Measurements from ENCODE around the gene HAGHL.

HAGHL gene

DNA sequence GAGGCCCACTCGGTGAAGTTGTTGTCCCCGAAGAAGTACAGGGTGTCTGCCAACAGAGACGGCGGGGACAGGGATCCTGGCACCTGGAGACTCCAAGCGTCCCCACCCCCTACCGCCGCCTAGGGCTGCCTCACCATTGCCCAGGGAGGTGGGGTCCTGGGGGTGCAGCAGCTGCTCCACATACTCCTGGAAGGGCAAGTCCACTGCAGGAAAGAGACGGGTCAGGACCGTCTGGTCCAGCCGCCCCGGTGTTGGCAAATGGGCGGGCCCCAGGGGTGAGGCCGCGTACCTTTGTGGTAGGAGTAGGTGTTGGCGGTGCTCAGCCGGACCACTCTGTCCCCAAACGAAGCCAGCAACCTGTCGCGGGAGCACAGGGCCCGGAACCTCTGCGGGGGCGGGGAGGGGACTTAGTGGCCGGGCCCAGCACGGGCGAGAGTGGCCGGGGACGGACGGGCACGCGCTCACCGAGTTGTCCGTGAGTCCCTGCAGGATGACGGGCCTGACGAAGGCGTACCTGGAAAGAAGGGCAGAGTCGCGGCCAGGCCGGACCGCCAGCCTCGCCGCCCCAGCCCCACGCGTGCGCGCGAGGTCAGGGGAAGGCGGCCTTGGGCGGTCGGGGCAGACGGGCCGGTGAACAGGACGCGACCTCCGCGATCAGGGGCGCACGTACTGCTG lies 43.4 kb upstream of the HAGHL start:
- Histone ChIP-seq H3K79me2 (ENCODE audit: insufficient read depth, low read length) (peaks cover 16% of the 10 kb centered on the region; the same call in 1 of the 2 replicates), H3K9me3 (ENCODE audit: insufficient read depth, low read depth, low read length) (no peaks in the 10 kb centered on the region), H2AFZ (ENCODE audit: low read length) (no peak overlapping the region), H3K4me3 (ENCODE audit: low read length, poor library complexity, severe bottlenecking) (no peak overlapping the region), H4K20me1 (ENCODE audit: insufficient read depth, low read length, poor library complexity, severe bottlenecking) (peaks cover 2% of the 10 kb centered on the region), H3K4me2 (ENCODE audit: low read depth, low read length, poor library complexity, severe bottlenecking) (no peak overlapping the region), H3K27me3 (ENCODE audit: insufficient read depth, low read length, poor library complexity, severe bottlenecking) (no peaks in the 10 kb centered on the region), H3F3A (ENCODE audit: low read depth) (no peaks in the 10 kb centered on the region), H3K9ac (ENCODE audit: low read depth, low read length, poor library complexity, severe bottlenecking) (no peak overlapping the region), H3K36me3 (ENCODE audit: insufficient read depth, low read length) (no peaks in the 10 kb centered on the region), H3K4me1 (ENCODE audit: insufficient read depth, low read length, poor library complexity, severe bottlenecking) (peaks cover 4% of the 10 kb centered on the region), H3K9me2 (replicated peaks; ENCODE audit: low read depth, low read length) (no peaks in the 10 kb centered on the region)
- no peak for TF ChIP-seq EZH2phosphoT487 (IDR thresholded peaks at IDR 0.05; ENCODE audit: borderline replicate concordance)
- TF ChIP-seq, protein P1, sequence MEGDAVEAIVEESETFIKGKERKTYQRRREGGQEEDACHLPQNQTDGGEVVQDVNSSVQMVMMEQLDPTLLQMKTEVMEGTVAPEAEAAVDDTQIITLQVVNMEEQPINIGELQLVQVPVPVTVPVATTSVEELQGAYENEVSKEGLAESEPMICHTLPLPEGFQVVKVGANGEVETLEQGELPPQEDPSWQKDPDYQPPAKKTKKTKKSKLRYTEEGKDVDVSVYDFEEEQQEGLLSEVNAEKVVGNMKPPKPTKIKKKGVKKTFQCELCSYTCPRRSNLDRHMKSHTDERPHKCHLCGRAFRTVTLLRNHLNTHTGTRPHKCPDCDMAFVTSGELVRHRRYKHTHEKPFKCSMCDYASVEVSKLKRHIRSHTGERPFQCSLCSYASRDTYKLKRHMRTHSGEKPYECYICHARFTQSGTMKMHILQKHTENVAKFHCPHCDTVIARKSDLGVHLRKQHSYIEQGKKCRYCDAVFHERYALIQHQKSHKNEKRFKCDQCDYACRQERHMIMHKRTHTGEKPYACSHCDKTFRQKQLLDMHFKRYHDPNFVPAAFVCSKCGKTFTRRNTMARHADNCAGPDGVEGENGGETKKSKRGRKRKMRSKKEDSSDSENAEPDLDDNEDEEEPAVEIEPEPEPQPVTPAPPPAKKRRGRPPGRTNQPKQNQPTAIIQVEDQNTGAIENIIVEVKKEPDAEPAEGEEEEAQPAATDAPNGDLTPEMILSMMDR (conservative IDR thresholded peaks at IDR 0.05; ENCODE audit: low read length): no peak

DNA sequence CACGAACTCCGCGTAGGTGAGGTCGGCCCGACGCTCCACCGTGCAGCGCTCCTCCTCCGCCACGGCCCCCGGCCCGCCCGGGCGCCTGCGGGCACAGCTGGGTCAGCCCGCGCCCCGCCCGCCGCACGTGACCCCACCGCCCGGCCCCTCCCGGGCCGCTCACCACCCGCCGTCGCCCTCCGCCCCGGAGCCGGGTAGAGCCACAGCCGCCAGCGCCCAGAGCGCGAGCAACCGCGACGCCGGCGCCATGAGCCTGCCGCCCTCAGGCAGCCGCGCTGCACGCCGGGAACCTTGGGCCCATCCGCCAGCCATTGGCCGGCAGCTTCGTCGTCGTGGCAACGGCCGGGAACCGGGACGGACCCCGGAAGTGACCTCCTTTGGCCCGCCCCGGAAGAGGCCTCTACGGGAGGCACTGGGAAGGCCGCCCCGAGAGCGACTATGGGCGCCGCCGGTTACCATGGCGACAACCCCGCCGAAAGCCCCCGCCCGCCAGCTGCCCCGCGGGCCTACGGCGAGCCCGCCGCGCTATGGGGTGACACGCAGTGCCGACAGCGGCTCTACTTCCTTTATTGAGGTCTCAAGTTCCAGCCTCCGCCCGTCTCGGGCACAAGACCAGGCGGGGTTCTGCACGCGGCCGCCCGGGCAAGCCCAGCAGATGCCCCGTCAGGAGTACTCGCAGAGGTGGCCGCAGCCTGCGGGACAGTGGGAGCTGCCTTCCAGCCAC lies 42.7 kb upstream of the HAGHL start, which contains the start of gene JMJD8:
Gene JMJD8, minus strand, starts transcription at position 264 of the 724 bp plus-strand sequence. Its CDS starts 15 bp downstream, at position 249.
- H3K27me3 ChIP-seq (ENCODE audit: insufficient read depth, low read length, poor library complexity, severe bottlenecking): no peaks in the 10 kb centered on the region
- no peaks in the 10 kb centered on the region for H3F3A ChIP-seq (ENCODE audit: low read depth)
- no peak within 1 kb of the TSS for H3K4me2 ChIP-seq (ENCODE audit: low read depth, low read length, poor library complexity, severe bottlenecking)
- peaks cover 6% of the 10 kb centered on the region for H3K4me1 ChIP-seq (ENCODE audit: insufficient read depth, low read length, poor library complexity, severe bottlenecking)
- no peak within 1 kb of the TSS for H3K9ac ChIP-seq (ENCODE audit: low read depth, low read length, poor library complexity, severe bottlenecking)
- H2AFZ ChIP-seq (ENCODE audit: low read length): no peak within 1 kb of the TSS
- TF ChIP-seq EZH2phosphoT487 (IDR thresholded peaks at IDR 0.05; ENCODE audit: borderline replicate concordance): no peak
- TF ChIP-seq, protein P1 (conservative IDR thresholded peaks at IDR 0.05; ENCODE audit: low read length): no peak
- H4K20me1 ChIP-seq (ENCODE audit: insufficient read depth, low read length, poor library complexity, severe bottlenecking): peaks cover 2% of the 10 kb centered on the region
- H3K9me3 ChIP-seq (ENCODE audit: insufficient read depth, low read depth, low read length): no peaks in the 10 kb centered on the region
- no peaks in the 10 kb centered on the region for H3K9me2 ChIP-seq (replicated peaks; ENCODE audit: low read depth, low read length)
- H3K79me2 ChIP-seq (ENCODE audit: insufficient read depth, low read length): peaks cover 17% of the 10 kb centered on the region; the same call in 1 of the 2 replicates
- H3K36me3 ChIP-seq (ENCODE audit: insufficient read depth, low read length): no peaks in the 10 kb centered on the region
- H3K4me3 ChIP-seq (ENCODE audit: low read length, poor library complexity, severe bottlenecking): no peak within 1 kb of the TSS

DNA sequence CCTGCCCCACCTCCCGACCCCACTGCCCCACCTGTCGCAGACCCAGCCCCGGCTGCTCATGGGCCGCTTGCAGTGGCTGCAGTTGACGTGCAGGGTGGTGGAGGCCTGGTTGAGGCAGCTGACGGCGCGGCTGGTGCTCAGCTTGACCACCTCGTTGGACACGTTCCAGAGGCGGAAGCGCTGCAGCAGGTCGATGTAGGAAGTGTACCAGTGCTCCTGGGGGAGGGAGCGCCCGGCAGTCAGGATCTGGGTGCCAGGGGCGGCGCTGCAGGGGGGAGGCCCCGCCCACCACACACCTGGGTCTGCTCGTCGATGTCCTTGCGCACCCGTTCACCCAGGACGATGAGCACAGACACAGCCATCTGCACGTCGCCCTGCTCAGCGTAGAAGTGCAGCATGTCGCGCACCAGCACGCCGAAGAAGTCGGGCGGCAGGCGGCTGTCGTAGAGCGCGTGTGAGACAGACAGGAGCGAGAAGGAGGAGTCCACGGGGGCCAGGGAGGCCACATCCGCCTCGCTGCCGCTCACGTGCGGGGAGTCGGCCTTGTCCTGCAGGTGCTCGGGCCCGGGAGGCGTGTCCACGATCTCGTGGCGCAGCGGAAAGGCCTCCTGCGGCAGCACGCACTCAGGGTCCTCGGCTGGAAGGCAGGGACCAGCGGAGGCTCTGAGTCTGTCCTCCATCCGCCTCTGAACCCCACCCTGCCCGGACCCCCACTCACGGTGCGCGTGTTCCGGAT lies 41.8 kb upstream of the HAGHL start:
- H3K79me2 ChIP-seq (ENCODE audit: insufficient read depth, low read length): peaks cover 23% of the 10 kb centered on the region
- no peak overlapping the region for H3K4me2 ChIP-seq (ENCODE audit: low read depth, low read length, poor library complexity, severe bottlenecking)
- TF ChIP-seq, protein P1 (conservative IDR thresholded peaks at IDR 0.05; ENCODE audit: low read length): no peak
- TF ChIP-seq EZH2phosphoT487 (IDR thresholded peaks at IDR 0.05; ENCODE audit: borderline replicate concordance): no peak
- H3K27me3 ChIP-seq (ENCODE audit: insufficient read depth, low read length, poor library complexity, severe bottlenecking): no peaks in the 10 kb centered on the region
- H2AFZ ChIP-seq (ENCODE audit: low read length): no peak overlapping the region
- H3K36me3 ChIP-seq (ENCODE audit: insufficient read depth, low read length): no peaks in the 10 kb centered on the region
- no peaks in the 10 kb centered on the region for H3K9me3 ChIP-seq (ENCODE audit: insufficient read depth, low read depth, low read length)
- H3K9me2 ChIP-seq (replicated peaks; ENCODE audit: low read depth, low read length): no peaks in the 10 kb centered on the region
- H3K4me3 ChIP-seq (ENCODE audit: low read length, poor library complexity, severe bottlenecking): no peak overlapping the region
- H3F3A ChIP-seq (ENCODE audit: low read depth): no peaks in the 10 kb centered on the region
- H3K9ac ChIP-seq (ENCODE audit: low read depth, low read length, poor library complexity, severe bottlenecking): no peak overlapping the region
- peaks cover 2% of the 10 kb centered on the region for H4K20me1 ChIP-seq (ENCODE audit: insufficient read depth, low read length, poor library complexity, severe bottlenecking)
- peaks cover 9% of the 10 kb centered on the region for H3K4me1 ChIP-seq (ENCODE audit: insufficient read depth, low read length, poor library complexity, severe bottlenecking)

All from Loucy (cell line).